Putamen (tissue), 1 donor: ENCODE data around the gene SLC5A3.

Source experiments
- DNase-seq: peaks from one replicate; pipeline ENCODE4 v3.0.0-alpha.2; 2016; ENCODE audit warnings: low spot score

Gene SLC5A3

DNA sequence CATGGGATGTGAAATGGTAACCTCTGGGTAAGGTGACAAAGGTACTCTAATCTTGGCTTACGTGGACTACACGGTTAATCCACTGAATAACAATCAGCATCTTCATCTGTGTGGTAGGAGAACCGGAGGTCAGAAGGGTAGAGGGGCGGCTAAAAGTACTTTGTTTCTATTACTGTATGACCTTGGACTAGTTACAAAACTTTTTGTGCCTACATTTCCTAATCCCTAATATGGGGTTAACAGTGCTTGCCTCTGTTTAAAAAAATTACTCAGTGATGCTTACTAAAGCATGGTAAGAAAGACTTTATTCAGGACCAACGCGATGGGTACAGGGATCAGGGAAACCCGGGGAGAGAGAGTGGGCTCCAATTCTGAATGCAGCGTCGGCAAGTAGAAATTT, 1.7 kb upstream of the SLC5A3 start:
- no peak for DNase-seq

DNA sequence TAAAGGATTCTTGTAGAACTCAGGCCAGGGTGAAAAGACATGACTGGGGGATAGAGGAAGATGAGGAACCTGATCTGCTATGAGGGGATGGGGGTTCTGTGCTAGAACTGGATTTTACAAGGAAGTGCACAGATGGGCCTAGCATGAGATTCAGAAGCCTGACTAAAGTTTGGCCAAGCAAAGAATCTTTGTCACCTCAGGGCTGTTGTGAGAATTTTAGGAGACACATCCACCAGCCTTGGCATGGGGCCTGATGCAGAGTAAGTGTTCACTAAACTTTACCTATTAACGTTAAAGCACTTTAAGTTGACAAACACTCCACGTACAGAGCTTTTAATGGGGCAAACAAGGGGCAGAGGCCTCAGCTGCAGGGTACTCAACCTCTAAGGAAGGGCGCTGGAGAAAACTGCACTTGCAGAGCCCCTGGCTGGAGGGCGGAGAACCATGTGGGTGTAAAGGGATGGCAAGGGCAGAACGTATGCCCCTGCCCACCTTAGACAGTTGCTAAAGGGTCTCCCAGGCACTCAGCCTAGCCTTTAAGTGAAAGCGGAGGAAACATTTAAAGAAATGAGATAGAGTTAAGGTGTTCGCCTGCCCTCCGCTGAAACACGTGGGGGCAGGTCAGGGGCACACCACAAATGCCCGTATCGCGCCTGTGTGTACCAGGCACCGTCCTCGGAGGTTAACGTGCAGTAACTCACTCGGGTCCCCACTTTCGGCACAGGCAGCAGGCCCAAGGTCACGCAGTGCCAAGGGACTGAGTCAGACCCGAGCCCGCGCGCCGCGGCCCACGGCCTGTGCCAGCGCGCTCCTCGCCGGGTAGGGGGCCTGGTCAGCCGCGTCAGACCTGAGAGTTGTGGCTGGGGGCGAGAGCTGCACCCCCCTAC, 990 bp upstream of the SLC5A3 start:
- DNase-seq, result peak; percentile 17

DNA sequence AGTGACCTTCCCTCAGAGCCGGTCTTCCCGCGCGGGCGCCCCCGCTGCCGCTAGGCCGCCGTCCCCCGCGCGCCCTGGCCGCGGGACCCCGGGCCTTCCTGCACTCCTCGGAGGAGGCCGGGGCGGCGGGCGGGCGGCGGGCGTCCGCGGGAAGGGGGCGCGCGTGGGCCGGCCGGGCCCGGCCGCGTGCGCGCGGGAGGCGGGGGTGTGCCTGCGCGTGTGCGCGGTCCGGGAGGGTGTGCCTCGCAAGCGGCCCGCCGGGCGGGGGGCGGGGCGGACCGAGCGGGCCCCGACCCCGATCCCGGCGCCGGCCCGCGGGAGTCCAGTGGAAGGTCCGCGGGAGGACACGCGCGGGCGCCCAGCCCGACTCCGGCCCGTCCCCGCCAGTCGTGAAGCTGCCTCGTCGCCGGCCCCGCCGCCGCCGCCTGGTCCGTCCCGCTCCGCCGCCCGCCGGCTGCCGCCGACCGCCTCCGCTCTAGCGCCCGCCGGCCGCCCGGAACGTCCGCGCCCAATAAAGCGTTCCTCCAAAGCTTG, 438 bp downstream of the SLC5A3 start:
- DNase-seq, result peak; percentile 36

DNA sequence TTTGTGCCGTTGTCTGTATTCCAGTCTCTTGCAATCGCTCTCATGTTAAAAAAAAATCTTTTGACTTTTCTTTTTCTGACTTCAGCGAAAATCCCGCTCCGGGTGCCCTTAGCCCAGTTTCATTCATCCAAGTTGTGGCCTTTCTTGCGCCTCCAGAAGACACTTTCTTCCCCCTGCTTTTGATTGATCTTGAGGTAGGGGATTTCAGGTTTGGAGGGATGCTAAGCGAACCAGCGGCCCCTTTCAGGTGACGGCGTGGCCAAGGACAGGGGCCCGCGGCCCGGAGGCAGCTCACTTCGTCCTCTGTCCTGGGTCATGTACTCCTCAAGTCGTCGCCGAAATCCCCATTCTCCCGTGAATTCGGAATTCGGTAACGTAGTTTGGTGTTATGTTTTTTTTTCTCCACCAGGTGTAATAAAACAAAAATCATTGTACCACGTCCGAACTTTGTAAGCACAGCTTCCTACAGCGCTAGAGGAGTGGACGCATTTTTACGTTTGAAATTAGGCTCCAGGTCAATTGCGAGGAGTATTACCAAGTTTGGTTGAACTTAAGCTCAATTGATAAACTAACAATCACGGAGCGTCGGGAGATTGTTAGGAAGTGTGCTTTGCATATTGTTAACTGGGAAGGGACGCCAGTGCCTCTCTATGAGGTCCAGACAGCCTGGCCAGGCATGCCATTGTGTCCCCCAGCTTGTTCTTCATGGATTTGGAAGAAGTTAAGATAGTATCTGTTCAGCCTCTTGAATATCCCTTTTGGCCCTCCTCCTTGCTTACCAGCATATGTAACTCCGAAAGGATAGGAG, 1.1 kb downstream of the SLC5A3 start:
- no peak for DNase-seq

DNA sequence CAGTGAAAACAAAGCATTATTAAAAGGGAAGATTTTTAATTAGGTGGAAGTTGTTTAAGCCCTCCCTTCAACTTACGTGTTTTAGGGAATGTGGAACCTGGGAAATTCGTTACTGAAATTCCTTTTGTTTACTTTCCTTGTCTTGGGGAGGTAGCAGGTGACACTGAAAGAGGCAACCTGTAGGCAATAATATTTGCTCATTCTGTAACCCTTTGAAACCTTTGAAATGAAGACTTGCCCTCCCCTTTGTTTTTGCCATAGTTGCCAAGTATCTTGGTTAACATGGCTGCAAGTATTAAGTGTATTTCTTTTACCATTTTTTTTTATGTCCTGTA, 1.7 kb downstream of the SLC5A3 start:
- no peak for DNase-seq

DNA sequence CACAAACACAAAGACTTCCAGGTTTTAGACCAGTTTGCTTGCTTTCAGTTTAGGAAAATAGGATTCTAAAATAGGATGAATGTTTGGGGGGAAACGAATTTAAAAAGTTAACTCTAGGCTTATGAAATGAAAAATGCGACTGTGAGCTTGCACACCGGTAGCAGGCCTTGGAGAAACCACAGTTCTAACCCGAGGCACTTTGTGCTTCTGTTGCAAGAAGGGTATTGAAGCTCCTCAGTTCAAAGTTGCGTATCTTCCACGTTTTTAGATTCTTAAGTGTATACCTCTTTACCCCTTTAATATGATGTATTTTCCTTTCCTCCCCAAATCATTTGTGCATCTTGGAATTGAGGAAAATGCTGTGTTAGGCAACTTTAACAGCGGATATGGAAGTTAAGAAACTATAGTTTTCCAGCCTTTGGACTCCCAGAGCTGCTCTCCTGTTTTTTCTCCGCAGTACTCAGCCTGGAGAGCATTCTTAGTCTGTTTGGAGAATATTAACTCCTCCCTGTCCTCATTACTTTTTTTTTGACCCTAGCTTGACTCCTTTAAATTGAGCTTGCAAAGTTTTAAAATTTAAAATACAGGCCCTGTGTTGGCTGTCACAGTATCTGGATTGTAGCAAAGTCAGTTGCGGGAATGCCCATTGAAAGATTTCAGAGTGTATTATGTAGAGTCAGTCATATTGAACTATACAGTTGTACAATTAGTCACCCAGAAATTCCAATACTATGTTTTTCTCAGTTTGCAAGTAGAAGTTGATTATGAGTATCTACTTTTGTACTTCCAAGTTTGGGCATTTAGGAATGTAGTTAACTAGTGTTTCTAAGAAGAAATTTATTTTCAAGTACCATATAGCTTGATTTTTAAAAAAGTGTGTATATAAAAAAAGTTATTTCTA, 2.6 kb downstream of the SLC5A3 start:
- no peak for DNase-seq

DNA sequence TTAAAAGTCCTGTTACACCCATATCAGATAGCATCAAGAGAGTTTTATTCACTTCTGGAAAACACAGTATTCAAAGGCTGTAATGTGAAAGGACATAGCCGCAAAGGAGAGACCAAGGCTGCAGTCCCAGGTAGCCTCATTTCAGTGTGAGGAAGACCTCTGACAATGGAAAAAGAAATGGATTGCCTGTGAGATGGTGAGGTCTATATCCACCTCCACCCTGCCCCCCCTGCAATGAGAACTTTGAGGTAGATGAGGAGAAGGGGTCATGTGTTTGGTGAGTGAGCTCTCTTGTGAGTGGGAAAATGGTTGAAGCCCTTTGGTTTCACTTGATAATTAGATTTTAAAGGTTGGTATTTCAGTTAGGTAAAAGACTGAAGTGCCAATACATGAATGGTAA, 3.5 kb downstream of the SLC5A3 start:
- DNase-seq, result no peak

DNA sequence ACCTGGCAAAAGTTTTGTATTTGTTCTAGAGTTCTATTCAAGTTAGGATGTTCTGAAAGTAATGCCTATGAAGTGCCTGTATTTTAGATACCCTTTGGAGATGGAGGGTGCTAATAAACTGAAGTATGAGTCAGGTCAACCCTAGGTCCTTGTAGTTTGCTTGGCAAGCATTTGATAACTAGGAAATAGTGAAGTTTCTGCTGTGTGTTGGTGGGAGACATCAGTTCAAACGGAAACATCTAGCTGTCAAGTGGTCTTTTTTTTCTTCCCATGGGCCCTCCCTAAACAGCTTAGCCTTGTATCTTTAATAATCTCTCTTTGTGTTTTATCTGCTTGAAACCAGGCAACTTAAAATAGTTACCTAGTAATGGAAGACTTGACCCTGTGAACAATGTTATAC, 4.5 kb downstream of the SLC5A3 start:
- DNase-seq, result no peak

DNA sequence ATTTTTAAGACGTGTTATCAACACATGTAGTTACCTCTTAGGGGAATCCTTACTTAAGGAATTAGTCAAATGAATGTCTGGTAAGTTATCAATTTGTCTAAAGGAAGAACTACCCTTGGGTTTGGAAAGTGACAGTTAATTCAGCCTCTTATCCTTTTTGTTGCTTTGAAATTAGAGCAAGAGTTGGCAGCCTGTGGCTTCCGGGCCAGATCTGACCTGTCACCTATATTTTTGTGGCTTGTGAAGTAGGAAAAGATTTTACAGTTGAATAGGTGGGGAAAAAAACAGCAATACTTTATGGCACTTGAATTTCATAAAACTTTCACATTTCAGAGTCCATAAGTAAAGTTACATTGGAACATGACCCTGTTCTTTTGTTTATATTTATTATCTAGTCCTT, 5.5 kb downstream of the SLC5A3 start:
- no peak for DNase-seq

DNA sequence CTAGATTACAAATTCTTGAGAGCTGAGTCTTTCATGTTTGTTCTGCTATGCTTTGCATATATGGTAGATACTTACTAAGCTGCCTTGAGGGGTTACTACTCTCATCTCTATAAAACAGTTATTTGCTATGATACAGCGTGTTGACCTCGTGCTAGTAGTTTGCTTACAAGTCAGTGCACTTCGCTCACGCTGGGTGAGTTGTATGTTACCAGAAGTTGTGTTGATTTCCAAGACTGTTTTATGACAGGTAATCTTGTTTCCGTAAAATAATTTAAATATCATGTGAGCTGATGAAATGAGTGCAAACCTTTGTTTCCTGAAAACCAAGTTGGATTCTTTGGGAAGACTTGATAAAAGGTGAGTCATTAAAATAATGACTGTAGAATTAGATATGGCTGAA, 7.3 kb downstream of the SLC5A3 start:
- no peak for DNase-seq

DNA sequence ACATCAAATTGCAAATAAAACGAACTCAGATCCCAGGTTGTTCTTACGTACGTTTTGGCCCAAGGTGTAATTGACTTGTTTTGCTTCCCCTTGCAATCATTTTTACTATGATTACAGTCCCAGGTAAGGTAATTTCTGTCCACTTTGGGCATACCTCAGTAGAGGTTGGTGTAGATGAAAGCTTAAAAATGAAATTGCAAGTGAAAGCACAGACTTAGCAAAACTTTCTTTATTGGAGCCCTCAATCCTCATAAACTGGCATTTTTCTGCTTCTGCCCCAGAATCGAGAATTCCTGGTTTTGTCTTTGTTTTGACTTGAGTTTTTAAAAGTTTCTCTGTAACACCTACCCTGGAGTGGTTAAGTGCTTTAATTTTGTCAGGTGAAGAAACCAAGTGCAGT, 9.4 kb downstream of the SLC5A3 start:
- no peak for DNase-seq

DNA sequence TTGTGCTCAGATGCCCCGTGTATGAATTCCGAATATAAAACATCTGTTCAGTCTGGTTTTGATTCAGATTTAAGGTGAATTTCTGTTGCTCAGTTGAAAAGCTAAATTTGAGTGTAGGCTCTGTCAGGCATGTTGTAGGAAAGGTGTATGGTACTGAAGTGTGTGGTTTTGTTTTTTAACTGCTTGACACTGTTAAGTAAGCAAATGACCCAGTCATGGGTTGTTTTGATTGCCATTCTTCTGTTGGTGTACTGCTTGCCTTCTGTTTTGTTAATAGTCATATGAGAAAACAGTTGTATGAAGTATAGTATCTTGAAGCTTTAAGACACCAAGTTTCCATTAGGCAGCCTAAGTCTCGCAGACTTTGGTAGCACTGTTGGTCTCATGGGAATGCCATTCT, 10.0 kb downstream of the SLC5A3 start:
- no peak for DNase-seq

DNA sequence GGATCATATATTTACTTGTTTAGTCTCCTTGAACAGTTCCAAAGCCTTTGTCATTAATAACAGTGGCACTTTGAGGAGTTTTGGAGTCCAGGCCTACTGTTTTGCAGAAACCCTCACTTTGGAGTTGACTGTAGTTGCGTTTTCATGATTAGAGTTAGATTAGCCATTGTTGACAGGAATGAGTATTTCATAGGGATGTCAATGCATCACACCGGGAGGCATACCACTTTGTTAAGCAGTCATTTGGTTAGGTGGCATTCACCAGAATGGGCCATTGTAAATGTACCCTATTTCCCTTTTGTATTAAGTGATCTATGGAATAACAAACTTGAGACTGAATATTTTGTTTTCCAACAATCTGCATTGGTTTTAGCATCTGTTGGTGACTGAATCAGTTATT, 11.8 kb downstream of the SLC5A3 start:
- no peak for DNase-seq

DNA sequence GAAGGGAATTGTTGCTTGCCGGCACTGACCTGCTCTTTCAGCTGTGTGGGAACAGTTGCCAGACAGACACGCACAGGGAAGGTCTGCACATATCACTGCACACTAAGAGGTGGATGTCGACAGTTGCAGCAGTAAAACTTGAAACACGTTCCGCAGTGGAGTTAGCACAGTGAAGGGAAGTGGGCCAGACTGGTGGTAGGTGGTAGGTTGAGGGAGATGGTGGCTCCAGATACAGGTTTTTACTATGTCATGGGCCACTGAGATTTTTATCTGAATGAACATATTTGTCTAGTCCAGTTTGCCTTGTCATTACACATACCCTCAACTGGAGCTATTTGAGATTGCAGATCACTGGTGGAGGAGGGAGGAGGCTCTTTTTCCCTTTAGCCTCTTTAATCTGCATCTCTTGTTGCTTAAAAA, 13.5 kb downstream of the SLC5A3 start:
- DNase-seq, result no peak

DNA sequence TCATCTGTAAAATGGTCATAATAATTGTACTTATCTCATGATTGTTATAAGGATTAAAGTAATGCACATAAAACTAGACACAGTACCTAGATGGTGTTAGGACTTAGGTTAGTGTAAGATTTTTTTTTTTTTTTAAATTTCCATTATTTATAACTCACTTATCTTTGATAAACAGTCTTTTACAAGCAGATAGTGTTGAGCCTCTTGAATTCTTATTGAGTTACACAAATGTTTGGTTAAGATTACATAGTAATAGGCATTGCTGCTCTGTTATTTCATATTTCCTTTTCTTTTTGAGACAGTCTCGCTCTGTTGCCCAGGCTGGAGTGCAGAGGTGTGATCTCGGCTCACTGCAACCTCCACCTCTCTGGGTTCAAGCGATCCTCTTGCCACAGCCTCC, 15.4 kb downstream of the SLC5A3 start:
- DNase-seq, result no peak

DNA sequence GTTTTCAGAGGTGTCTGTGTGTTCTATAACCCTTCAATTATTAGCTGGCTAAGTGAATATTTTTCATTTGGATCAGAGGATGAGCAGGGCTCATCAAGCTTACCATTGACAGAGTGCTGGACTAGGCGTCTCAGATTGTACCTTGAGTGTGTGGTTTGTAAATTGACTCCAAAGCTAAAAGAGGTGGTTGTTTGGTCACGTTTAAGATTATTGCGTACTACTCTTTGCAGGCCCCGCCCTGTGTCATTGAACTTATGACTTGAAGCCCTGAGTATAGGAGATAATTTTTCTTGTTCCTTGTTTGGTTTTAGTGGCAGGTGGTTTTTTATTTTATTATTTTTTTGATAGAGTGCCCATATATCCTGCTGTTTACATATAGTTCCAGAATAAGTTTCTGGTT, 17.7 kb downstream of the SLC5A3 start:
- no peak for DNase-seq

DNA sequence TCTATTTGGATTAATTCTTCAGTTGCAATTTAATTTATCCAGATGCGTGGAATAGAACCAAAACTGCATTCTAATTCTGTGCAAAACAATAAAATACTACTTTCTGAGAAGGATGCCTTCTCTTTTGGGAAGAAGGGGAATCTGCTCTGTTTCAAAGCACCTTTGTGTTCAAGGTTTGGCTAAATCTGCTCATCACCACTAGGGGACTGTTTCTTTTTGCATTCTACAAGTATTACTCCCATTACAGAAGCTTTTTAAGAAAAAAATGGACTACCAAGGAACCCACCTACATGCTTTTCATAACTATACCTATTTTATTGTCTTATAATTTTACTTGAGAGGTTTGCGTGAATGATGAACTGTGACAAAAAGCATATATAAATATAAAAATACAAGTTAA, 18.2 kb downstream of the SLC5A3 start:
- no peak for DNase-seq

DNA sequence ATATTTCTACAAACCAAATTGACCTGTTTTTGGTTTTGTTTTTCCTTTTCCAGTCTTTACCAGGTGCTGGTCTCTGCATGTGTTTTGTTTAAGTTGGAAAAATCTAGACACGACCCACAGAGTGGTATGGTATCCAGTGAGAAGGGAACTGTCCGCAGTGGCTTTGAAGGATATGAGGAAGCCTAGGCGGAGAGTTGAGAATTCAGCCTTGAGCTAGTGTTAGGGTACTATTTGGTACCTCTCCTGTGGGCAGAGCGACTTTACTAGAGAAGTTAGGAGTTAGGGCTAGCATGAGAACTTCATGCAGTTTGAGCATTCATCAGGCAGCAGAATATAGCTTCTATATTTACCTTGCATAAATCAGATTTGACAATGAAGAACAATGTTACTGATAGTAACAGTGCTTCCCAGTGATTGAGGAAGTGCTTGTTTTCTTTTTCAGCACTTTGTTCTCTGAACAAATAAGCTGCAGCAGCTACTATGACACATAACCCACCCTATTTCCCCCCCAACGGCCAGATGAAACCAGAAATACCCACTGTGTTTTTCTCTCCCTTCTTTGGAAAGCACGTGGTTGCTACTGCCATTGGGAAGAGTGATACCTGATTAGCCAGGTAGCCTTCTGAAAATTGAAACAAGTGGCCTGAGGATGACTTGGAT, 19.0 kb downstream of the SLC5A3 start:
- DNase-seq, result no peak

DNA sequence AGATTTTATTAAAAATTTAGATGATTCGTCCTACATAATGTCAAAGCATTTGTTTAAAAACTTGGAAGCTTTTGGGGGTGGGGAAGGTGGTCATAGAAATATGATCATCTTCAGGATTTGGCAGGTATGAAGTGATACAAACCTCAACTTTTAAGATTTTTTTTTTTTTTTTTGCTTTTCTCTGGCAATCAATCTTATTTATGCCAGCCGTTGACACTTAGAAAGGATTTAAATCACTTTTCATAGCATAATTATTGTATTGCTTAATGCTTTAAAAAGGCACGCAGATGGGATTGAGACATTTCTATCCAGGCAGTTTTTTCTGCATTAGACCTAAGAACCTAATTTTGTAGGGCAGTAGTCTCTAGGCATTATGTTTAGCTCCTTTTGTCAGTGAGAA, 19.7 kb downstream of the SLC5A3 start:
- no peak for DNase-seq

DNA sequence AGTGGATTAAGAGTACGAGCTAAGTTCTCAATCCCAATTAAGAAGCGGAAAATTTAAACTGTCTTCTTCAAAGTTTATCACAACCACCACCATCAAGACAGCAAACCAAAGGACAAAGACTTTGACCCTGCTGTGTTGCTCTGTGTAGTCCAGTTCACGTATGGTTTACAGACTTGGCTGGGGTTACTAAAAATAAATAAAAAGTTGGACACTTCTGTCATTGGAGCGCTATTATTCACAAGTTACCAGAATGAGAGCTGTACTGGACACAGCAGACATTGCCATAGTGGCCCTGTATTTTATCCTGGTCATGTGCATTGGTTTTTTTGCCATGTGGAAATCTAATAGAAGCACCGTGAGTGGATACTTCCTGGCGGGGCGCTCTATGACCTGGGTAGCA, 21.6 kb downstream of the SLC5A3 start:
- DNase-seq, result no peak

DNA sequence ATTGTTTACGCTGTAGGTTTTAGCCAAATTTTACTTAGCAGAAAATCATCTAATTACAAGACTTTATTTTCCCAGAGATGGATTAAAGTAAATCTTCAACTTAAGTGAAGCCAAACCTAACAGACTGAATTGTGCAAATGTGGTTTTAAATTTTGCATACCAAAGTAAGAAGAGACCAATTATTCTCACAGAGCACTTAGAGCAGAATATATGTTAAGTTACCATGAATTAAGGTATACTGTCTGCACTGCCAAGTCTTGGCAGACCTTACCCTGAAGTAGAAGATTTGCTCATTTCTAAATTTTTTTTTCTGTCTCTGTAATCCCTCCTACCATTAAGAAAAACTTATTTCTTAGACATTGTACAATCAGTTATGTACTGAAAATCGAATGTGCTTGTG, 24.1 kb downstream of the SLC5A3 start:
- no peak for DNase-seq

DNA sequence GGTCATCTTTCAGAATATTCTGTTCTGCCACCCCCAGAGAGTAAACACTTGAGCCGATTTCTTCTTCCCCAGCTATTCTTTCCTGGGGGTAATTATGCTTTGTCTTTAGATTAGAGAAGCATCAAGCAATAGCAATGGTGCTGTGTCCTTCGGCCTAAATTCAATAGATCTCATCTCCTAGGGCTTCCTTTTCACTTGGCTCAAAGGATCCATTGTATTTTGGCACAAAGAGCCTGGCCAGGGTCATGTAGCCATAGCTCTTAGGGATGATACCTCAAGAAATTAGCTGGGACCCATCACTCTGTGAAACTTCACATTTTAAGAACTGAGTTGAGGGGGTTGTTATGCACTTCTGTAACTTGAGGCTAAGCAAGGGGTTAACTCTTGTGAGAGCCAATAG, 27.0 kb downstream of the SLC5A3 start:
- no peak for DNase-seq
